GM12891 (cell line): ENCODE measurements around the gene HOXD12.

Source experiments
- POLR2A ChIP-seq: IDR thresholded peaks from 2 replicates; pipeline ENCODE4 v1.6.1; 2011; ENCODE audit warnings: low read depth, low read length, control low read depth
- POLR2AphosphoS5 ChIP-seq: IDR thresholded peaks from 2 replicates; pipeline ENCODE4 v1.6.1; 2011; ENCODE audit warnings: low read depth, low read length, control low read depth

DNA sequence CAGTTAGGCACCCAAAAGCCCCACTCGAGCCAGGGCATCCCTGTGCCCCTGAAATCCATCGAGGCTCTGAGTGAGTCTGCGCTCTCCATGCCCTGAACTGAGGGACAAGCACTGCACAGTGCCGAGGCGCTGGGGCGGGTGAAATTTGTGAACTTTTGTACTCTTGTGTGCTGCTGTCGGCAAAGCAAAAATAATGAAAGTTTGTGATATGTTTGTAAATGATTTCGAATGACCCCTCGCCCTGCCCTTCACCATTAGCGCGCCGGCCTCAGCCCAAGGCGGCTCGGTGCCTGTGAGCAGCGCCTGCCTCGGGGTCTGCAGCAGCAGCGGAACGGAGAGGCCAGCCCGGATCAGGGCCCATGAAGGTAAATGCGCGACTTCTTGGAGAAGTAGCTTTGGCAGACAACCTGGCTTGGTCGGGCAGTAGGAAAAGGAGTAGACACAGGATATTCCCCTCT, 49.9 kb downstream of the HOXD12 start:
- no peak for TF ChIP-seq POLR2AphosphoS5
- no peak for TF ChIP-seq POLR2A
